ENCODE data around the gene TNS3. TPM values are rescaled to one million over a fixed set of nuclear protein-coding genes. Genes with fewer than 3 reads are reported as not detected.

The TNS3 gene
- polyA plus RNA-seq, 1 of the 3 experiments (the other 2 are of a cell fraction): 72.3 TPM

- H3K9me3 ChIP-seq: no peaks in the 10 kb centered on the region
- no peaks in the 10 kb centered on the region for H3K9me2 ChIP-seq
- no peak overlapping the region for H3K9ac ChIP-seq
- H3K79me2 ChIP-seq (ENCODE audit: insufficient read depth): peaks cover 39% of the 10 kb centered on the region; the same call in 1 of the 2 replicates
- ChIA-PET CTCF (no interaction called here), POLR2A (no interaction called here)
- peaks cover 23% of the 10 kb centered on the region for H4K20me1 ChIP-seq (ENCODE audit: insufficient read depth)
- peaks cover 3 to 9% of the 10 kb centered on the region in 2 experiments for H3K36me3 ChIP-seq (replicated peaks in 1 of 2; ENCODE audit: control insufficient read depth in 1 of 2, insufficient read depth in 2 of 2, low read length in 1 of 2)
- H3F3A ChIP-seq (replicated peaks; ENCODE audit: insufficient read depth): peaks cover 10% of the 10 kb centered on the region
- no peak overlapping the region for H2AFZ ChIP-seq (ENCODE audit: low read depth)
- 96% methylated on average over 11 of the region's 11 CpGs for whole genome bisulfite sequencing (ENCODE audit: low lambda C conversion rate)
- H3K4me1 ChIP-seq (ENCODE audit: control insufficient read depth in 1 of 2, insufficient read depth in 2 of 2, low read depth in 1 of 2, low read length in 1 of 2): peaks cover 0 to 11% of the 10 kb centered on the region in 2 experiments; a peak in 1 of 4 replicates
- H3K4me3 ChIP-seq (ENCODE audit: low read depth in 2 of 2, low read length in 1 of 2): no peak overlapping the region
- no peaks in the 10 kb centered on the region for H3K27me3 ChIP-seq (ENCODE audit: insufficient read depth)
- H3K4me2 ChIP-seq: no peak overlapping the region
- TF ChIP-seq RXRA (IDR thresholded peaks at IDR 0.05; ENCODE audit: borderline replicate concordance, low read depth) (no peak), POLR2AphosphoS5 (IDR thresholded peaks at IDR 0.05; ENCODE audit: low read depth, low read length) (no peak), FOSL2 (IDR thresholded peaks at IDR 0.05; ENCODE audit: borderline replicate concordance, low read depth) (no peak), GATA2 (CRISPR knock-in tag; IDR thresholded peaks at IDR 0.05) (no peak), MXI1 (IDR thresholded peaks at IDR 0.05; ENCODE audit: low read depth, low read length) (no peak), EZH2phosphoT487 (IDR thresholded peaks at IDR 0.05; ENCODE audit: borderline replicate concordance, low read depth) (no peak)
- H3K27ac ChIP-seq (ENCODE audit: low read depth in 2 of 2, low read length in 1 of 2): no peak overlapping the region
- DNase-seq: no peak
These were observed 31.0 kb downstream of the TNS3 start for GRCh38 chr7:47550788-47551470.

DNA sequence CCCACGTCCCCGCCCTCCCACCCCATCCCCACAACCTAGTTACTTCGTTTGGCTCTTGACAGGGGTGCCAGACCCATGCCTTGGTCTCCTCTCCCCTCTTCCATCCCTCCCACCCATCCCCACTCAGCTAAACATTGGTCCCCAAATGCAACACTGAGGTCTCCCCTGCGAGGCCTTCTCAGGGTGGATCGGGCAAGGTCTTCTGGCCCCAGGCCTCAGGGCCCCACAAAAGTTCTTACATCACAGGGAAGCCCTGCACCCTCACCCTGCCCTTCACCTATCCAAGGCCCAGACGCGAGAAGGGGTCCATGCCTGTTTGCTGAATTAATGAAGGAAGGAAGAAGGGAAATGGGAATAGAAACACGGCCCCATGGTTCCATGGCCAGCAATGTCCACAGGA lies 32.0 kb downstream of the TNS3 start:
- TF ChIP-seq MXI1 (IDR thresholded peaks at IDR 0.05; ENCODE audit: low read depth, low read length) (no peak), ZBTB33 (IDR thresholded peaks at IDR 0.05; ENCODE audit: borderline replicate concordance, low read depth) (no peak), IRF3 (IDR thresholded peaks at IDR 0.05; ENCODE audit: low read depth, low read length) (no peak), RAD21 (IDR thresholded peaks at IDR 0.05; ENCODE audit: low read length) (no peak), MEF2A (IDR thresholded peaks at IDR 0.05; ENCODE audit: borderline replicate concordance, low read depth) (no peak), GATA2 (CRISPR knock-in tag; IDR thresholded peaks at IDR 0.05) (no peak), EZH2phosphoT487 (IDR thresholded peaks at IDR 0.05; ENCODE audit: borderline replicate concordance, low read depth) (no peak), RFX5 (IDR thresholded peaks at IDR 0.05; ENCODE audit: low read length) (no peak), TCF12 (IDR thresholded peaks at IDR 0.05) (no peak), FOXJ3 (CRISPR knock-in tag; IDR thresholded peaks at IDR 0.05) (no peak), GABPA (IDR thresholded peaks at IDR 0.05; ENCODE audit: low read depth) (no peak), PBX3 (IDR thresholded peaks at IDR 0.05) (no peak), NRF1 (IDR thresholded peaks at IDR 0.05; ENCODE audit: low read depth, low read length) (no peak)
- TF ChIP-seq, protein P1, sequence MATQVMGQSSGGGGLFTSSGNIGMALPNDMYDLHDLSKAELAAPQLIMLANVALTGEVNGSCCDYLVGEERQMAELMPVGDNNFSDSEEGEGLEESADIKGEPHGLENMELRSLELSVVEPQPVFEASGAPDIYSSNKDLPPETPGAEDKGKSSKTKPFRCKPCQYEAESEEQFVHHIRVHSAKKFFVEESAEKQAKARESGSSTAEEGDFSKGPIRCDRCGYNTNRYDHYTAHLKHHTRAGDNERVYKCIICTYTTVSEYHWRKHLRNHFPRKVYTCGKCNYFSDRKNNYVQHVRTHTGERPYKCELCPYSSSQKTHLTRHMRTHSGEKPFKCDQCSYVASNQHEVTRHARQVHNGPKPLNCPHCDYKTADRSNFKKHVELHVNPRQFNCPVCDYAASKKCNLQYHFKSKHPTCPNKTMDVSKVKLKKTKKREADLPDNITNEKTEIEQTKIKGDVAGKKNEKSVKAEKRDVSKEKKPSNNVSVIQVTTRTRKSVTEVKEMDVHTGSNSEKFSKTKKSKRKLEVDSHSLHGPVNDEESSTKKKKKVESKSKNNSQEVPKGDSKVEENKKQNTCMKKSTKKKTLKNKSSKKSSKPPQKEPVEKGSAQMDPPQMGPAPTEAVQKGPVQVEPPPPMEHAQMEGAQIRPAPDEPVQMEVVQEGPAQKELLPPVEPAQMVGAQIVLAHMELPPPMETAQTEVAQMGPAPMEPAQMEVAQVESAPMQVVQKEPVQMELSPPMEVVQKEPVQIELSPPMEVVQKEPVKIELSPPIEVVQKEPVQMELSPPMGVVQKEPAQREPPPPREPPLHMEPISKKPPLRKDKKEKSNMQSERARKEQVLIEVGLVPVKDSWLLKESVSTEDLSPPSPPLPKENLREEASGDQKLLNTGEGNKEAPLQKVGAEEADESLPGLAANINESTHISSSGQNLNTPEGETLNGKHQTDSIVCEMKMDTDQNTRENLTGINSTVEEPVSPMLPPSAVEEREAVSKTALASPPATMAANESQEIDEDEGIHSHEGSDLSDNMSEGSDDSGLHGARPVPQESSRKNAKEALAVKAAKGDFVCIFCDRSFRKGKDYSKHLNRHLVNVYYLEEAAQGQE (IDR thresholded peaks at IDR 0.05; ENCODE audit: low read depth, low read length): no peak
- peaks cover 33% of the 10 kb centered on the region; the same call in 1 of the 2 replicates for H3K79me2 ChIP-seq (ENCODE audit: insufficient read depth)
- CTCF ChIA-PET: no interaction called here
- no peaks in the 10 kb centered on the region for H3K27me3 ChIP-seq (ENCODE audit: insufficient read depth)
- POLR2A ChIA-PET: no interaction called here
- H3K4me2 ChIP-seq: no peak overlapping the region
- no peak overlapping the region for H2AFZ ChIP-seq (ENCODE audit: low read depth)
- H3K9ac ChIP-seq: no peak overlapping the region
- no peak for DNase-seq
- no peak overlapping the region for H3K4me3 ChIP-seq (ENCODE audit: low read depth in 2 of 2, low read length in 1 of 2)
- no peaks in the 10 kb centered on the region for H3K9me3 ChIP-seq
- peaks cover 3 to 6% of the 10 kb centered on the region in 2 experiments for H3K36me3 ChIP-seq (replicated peaks in 1 of 2; ENCODE audit: control insufficient read depth in 1 of 2, insufficient read depth in 2 of 2, low read length in 1 of 2)
- no peaks in the 10 kb centered on the region for H3K9me2 ChIP-seq
- 95% methylated on average over 8 of the region's 8 CpGs for WGBS (ENCODE audit: low lambda C conversion rate)
- peaks cover 0 to 11% of the 10 kb centered on the region in 2 experiments; a peak in 1 of 4 replicates for H3K4me1 ChIP-seq (ENCODE audit: control insufficient read depth in 1 of 2, insufficient read depth in 2 of 2, low read depth in 1 of 2, low read length in 1 of 2)
- H3F3A ChIP-seq (replicated peaks; ENCODE audit: insufficient read depth): peaks cover 10% of the 10 kb centered on the region
- peaks cover 27% of the 10 kb centered on the region for H4K20me1 ChIP-seq (ENCODE audit: insufficient read depth)
- no peak overlapping the region for H3K27ac ChIP-seq (ENCODE audit: low read depth in 2 of 2, low read length in 1 of 2)

All from SK-N-SH (cell line).